ENCODE results near the gene LILRA2.

Gene LILRA2

DNA sequence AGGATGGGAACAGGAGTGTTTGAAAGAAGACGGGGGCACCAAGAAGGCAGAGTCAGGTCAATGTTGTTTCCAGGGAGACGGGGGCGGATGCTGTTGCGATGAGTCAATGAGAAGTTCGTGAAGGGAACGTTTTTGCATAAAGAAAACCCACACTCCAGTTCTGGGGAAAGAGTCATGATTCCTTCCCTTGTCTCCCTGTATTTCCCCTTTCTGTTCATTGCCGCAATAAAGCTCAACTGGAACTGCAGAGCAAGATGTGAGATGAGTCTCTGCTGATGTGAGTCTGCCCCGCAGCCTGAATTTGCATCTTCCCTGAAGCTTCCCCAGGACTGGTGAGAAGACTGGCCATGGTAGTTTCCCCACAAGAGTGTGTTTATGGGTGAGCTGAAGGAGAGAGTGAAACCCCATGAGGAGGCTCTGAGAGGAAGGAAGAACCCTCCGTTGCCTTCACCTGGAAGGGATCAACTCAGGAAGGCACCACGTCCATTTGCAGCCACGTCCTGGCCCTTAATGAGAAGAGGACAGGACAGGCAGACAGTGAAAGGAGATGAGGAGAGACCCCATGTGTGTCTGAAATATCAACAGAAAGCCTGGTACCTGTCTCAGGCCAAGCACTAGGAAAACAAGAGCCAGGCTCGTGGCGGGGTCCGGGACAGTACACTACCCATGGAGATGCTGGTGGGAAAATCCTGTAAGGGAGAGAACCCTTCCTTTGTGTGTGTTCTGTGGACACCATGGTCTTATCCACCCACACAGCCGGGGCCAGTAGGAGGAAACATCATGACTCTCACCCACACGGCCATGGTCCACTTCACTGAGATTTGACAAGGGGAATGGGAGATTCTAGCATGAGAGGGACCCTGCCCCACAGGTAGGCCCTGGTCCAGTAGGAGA, 33.5 kb downstream of the LILRA2 start:
- Histone ChIP-seq H3K27me3 (no peaks in the 10 kb centered on the region), H3K4me3 (ENCODE audit: low read depth, low read length) (no peak overlapping the region), H3K36me3 (no peaks in the 10 kb centered on the region), H3K9me3 (no peaks in the 10 kb centered on the region; the same call in 1 of the 2 replicates), H3K4me1 (no peaks in the 10 kb centered on the region)
- TF ChIP-seq, protein P1, sequence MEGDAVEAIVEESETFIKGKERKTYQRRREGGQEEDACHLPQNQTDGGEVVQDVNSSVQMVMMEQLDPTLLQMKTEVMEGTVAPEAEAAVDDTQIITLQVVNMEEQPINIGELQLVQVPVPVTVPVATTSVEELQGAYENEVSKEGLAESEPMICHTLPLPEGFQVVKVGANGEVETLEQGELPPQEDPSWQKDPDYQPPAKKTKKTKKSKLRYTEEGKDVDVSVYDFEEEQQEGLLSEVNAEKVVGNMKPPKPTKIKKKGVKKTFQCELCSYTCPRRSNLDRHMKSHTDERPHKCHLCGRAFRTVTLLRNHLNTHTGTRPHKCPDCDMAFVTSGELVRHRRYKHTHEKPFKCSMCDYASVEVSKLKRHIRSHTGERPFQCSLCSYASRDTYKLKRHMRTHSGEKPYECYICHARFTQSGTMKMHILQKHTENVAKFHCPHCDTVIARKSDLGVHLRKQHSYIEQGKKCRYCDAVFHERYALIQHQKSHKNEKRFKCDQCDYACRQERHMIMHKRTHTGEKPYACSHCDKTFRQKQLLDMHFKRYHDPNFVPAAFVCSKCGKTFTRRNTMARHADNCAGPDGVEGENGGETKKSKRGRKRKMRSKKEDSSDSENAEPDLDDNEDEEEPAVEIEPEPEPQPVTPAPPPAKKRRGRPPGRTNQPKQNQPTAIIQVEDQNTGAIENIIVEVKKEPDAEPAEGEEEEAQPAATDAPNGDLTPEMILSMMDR (IDR thresholded peaks at IDR 0.05; ENCODE audit: low read depth, low read length) = no peak
- DNase-seq = no peak

DNA sequence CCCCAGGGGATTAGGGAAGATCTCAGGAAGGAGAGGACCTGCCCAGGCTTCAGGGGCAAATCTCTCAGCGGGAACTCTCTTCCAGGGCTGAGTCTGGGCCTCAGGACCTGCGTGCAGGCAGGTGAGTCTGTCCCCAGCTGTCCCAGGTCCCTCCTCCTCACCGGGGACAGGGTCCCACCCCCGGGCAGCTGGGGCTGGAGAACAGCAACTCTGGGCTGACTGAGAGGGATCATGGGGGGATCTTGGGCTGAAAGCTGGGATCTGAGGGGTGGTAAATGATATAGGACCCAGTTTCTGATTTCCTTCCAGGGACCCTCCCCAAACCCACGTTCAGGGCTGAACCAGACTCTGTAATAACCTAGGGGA, 34.2 kb downstream of the LILRA2 start:
- Histone ChIP-seq H3K36me3 (no peaks in the 10 kb centered on the region), H3K27me3 (no peaks in the 10 kb centered on the region), H3K4me1 (no peaks in the 10 kb centered on the region), H3K9me3 (no peaks in the 10 kb centered on the region; the same call in 1 of the 2 replicates), H3K4me3 (ENCODE audit: low read depth, low read length) (no peak overlapping the region)
- TF ChIP-seq, protein P1 (IDR thresholded peaks at IDR 0.05; ENCODE audit: low read depth, low read length) = no peak
- DNase-seq = no peak

DNA sequence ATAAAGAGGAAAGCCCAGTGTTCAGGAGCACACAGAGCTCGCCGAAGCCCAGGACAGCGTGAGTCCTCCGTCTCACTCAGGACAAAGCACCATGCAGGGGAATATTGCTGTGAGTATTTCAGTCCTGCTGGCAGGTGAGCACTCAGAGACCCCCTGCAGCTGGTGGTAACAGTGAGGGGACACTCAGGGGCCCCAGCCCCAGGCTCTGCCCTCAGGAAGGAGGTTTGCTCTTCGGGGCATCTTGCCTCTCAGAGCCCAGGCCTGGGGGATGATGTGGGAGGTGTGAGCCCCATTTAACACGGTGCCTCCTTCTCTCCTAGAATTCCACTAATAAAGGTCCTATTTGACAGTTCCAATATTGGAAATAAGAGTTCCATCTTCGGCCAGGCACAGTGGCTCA, 34.6 kb downstream of the LILRA2 start:
- Histone ChIP-seq H3K4me1 (no peaks in the 10 kb centered on the region), H3K27me3 (no peaks in the 10 kb centered on the region), H3K36me3 (no peaks in the 10 kb centered on the region), H3K9me3 (no peaks in the 10 kb centered on the region; the same call in 1 of the 2 replicates), H3K4me3 (ENCODE audit: low read depth, low read length) (no peak overlapping the region)
- TF ChIP-seq, protein P1 (IDR thresholded peaks at IDR 0.05; ENCODE audit: low read depth, low read length) = no peak
- no peak for DNase-seq

DNA sequence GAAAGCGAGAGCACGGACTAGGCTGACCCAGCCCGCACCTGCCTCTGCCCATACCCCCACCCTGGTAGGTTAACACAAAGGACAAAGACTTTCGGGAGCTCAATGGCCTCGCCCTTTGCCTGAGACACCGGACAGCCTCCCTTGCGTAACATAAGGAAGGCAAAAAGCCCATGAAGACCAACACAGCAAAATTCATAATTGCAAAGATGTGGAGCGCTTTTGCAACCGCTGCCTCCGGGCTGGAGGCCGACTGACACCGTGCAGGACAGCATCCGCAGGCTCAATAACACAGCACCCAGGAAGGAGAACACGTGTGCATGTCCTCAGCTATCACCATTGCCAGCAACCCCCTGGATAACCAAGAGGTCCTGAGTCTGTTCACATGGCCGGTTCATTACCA, 35.2 kb downstream of the LILRA2 start:
- Histone ChIP-seq H3K4me3 (ENCODE audit: low read depth, low read length) (no peak overlapping the region), H3K9me3 (no peaks in the 10 kb centered on the region; the same call in 1 of the 2 replicates), H3K36me3 (no peaks in the 10 kb centered on the region), H3K27me3 (no peaks in the 10 kb centered on the region), H3K4me1 (no peaks in the 10 kb centered on the region)
- no peak for DNase-seq
- TF ChIP-seq, protein P1 (IDR thresholded peaks at IDR 0.05; ENCODE audit: low read depth, low read length) = no peak

DNA sequence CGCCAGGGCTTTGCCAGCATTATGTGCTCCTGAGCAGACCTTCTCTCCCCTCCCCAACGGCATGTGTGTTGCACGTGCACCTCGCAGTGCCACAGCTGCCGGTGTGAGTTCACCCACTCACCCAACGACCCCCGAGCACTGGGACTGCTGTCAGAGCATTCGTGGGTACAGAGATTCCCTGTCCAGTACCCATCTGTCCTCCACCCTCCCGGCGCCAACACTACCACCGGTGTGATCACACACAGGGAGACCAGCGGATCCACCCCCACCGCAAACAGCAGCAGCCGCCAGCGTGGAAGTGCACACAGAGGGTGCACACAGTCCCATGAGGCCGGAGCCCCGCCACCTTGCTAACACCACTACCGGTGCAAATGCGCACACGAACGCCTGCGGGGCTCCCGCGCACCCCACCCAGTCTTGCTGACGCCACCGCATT, 35.8 kb downstream of the LILRA2 start:
- Histone ChIP-seq H3K36me3 (no peaks in the 10 kb centered on the region), H3K9me3 (no peaks in the 10 kb centered on the region; the same call in 1 of the 2 replicates), H3K4me3 (ENCODE audit: low read depth, low read length) (no peak overlapping the region), H3K4me1 (no peaks in the 10 kb centered on the region), H3K27me3 (no peaks in the 10 kb centered on the region)
- DNase-seq = no peak
- TF ChIP-seq, protein P1 (IDR thresholded peaks at IDR 0.05; ENCODE audit: low read depth, low read length) = no peak

DNA sequence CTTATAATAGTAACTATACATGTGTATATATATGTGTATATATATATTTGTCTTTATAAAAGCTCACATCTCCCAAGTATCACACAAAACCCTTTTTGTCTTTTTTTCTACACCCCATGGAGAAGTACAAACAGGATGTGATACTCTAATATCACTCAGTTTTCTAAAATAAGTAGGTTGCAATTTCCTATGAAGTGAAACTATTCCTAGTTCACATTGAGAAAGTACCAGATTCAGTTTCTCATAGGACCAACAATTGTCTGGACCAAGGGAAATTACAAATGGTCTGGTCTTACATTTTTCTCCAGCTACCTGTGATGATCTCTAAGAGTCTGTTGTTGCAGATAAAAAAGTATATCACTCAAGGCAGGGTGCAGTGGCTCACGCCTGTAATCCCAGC, 38.8 kb downstream of the LILRA2 start:
- no peaks in the 10 kb centered on the region for H3K4me1 ChIP-seq
- H3K36me3 ChIP-seq = no peaks in the 10 kb centered on the region
- TF ChIP-seq, protein P1 (IDR thresholded peaks at IDR 0.05; ENCODE audit: low read depth, low read length) = no peak
- H3K27me3 ChIP-seq = no peaks in the 10 kb centered on the region; the same call in 1 of the 2 replicates
- H3K4me3 ChIP-seq (ENCODE audit: low read depth, low read length) = no peak overlapping the region
- no peaks in the 10 kb centered on the region; the same call in 1 of the 2 replicates for H3K9me3 ChIP-seq
- no peak for DNase-seq
